Central memory CD8-positive, alpha-beta T cell (primary cell): Measurements from ENCODE around the gene CNGA4.
"Not testable (repeated sequence)": the region's sequence is repeated elsewhere in the genome, so short reads cannot be mapped to it uniquely, and the experiment has no call there.

Experiments used
- ATAC-seq: fragments of 150-1000 bp; cut with Tn5 transposase; replicated peaks from 2 replicates; pipeline ENCODE4 v1.10.0; 2022; ENCODE audit warnings: mild to moderate bottlenecking, moderate FRiP score, moderate number of reproducible peaks; ENCODE audit not compliant: poor library complexity, severe bottlenecking; ENCODE audit errors: extremely low read depth
- DNase-seq, 2 donors: peaks; one replicate each; pipeline ENCODE4 v3.0.0; 2021; ENCODE audit warnings: low spot score in 2 of 2
- H3K27ac Mint-ChIP-seq: one replicate; pipeline ENCODE4 v1.8.0; 2022; ENCODE audit warnings: low read depth, mild to moderate bottlenecking, moderate library complexity, mixed read lengths
- H3K27me3 Mint-ChIP-seq: one replicate; pipeline ENCODE4 v1.8.0; 2022; ENCODE audit warnings: mixed read lengths
- H3K36me3 Mint-ChIP-seq: one replicate; pipeline ENCODE4 v1.8.0; 2022; ENCODE audit warnings: mild to moderate bottlenecking, moderate library complexity, mixed read lengths; ENCODE audit not compliant: insufficient read depth
- H3K4me1 Mint-ChIP-seq: one replicate; pipeline ENCODE4 v1.8.0; 2022; ENCODE audit warnings: mixed read lengths
- H3K4me3 Mint-ChIP-seq: one replicate; pipeline ENCODE4 v1.8.0; 2022; ENCODE audit warnings: mild to moderate bottlenecking, moderate library complexity, mixed read lengths
- H3K9me3 Mint-ChIP-seq: one replicate; pipeline ENCODE4 v1.8.0; 2022; ENCODE audit warnings: mixed read lengths

Gene CNGA4

GRCh38 chr11:6232899-6233298 is 6.0 kb upstream of the CNGA4 start:
- DNase-seq (no peak), ATAC-seq (no peak)
- H3K27me3 Mint-ChIP-seq, result no peaks in the 10 kb centered on the region
- peaks cover 9% of the 10 kb centered on the region for H3K36me3 Mint-ChIP-seq
- no peaks in the 10 kb centered on the region for H3K9me3 Mint-ChIP-seq
- H3K27ac Mint-ChIP-seq, result no peak overlapping the region
- peak overlapping the region; percentile 94 for H3K4me3 Mint-ChIP-seq
- H3K4me1 Mint-ChIP-seq, result peaks cover 69% of the 10 kb centered on the region

- DNase-seq (no peak), ATAC-seq (no peak)
- Mint-ChIP-seq H3K4me3 (peak overlapping the region; percentile 94), H3K27ac (peak overlapping the region; percentile 97), H3K27me3 (no peaks in the 10 kb centered on the region), H3K9me3 (no peaks in the 10 kb centered on the region), H3K36me3 (peaks cover 9% of the 10 kb centered on the region), H3K4me1 (peaks cover 58% of the 10 kb centered on the region)
Observed at GRCh38 chr11:6233984-6234386, 4.9 kb upstream of the CNGA4 start.

- no peaks in the 10 kb centered on the region for H3K27me3 Mint-ChIP-seq
- peak within 1 kb of the TSS; percentile 97 for H3K27ac Mint-ChIP-seq
- peak; percentile 97 to 99 for DNase-seq
- H3K4me3 Mint-ChIP-seq, result peak within 1 kb of the TSS; percentile 94
- H3K4me1 Mint-ChIP-seq, result peaks cover 53% of the 10 kb centered on the region
- H3K9me3 Mint-ChIP-seq, result no peaks in the 10 kb centered on the region
- H3K36me3 Mint-ChIP-seq, result peaks cover 9% of the 10 kb centered on the region
- peak; percentile 89 for ATAC-seq
Observed at GRCh38 chr11:6234387-6235107, 4.3 kb upstream of the CNGA4 start, which contains the start of gene FHIP1B. Gene FHIP1B (minus strand): TSS chr11:6234636. CDS start chr11:6224516, 10,120 bp downstream.

- Mint-ChIP-seq H3K9me3 (no peaks in the 10 kb centered on the region), H3K36me3 (peaks cover 9% of the 10 kb centered on the region), H3K27ac (no peak overlapping the region), H3K4me3 (no peak overlapping the region), H3K4me1 (peaks cover 29% of the 10 kb centered on the region), H3K27me3 (peaks cover 10% of the 10 kb centered on the region)
- ATAC-seq (no peak), DNase-seq (no peak)
Observed at GRCh38 chr11:6237266-6237665, 1.6 kb upstream of the CNGA4 start.

GRCh38 chr11:6237761-6238302 is 1.1 kb upstream of the CNGA4 start:
- H3K4me1 Mint-ChIP-seq, result peaks cover 27% of the 10 kb centered on the region
- H3K27me3 Mint-ChIP-seq, result peaks cover 13% of the 10 kb centered on the region
- no peaks in the 10 kb centered on the region for H3K9me3 Mint-ChIP-seq
- H3K27ac Mint-ChIP-seq, result no peak overlapping the region
- ATAC-seq (no peak), DNase-seq (no peak)
- no peak overlapping the region for H3K4me3 Mint-ChIP-seq
- peaks cover 9% of the 10 kb centered on the region for H3K36me3 Mint-ChIP-seq

GRCh38 chr11:6240139-6240538 is 1.2 kb downstream of the CNGA4 start:
- H3K36me3 Mint-ChIP-seq, result no peaks in the 10 kb centered on the region
- H3K4me1 Mint-ChIP-seq, result peaks cover 4% of the 10 kb centered on the region
- no peaks in the 10 kb centered on the region for H3K9me3 Mint-ChIP-seq
- H3K27ac Mint-ChIP-seq, result no peak overlapping the region
- DNase-seq, result no peak
- H3K4me3 Mint-ChIP-seq, result no peak overlapping the region
- peaks cover 31% of the 10 kb centered on the region for H3K27me3 Mint-ChIP-seq
- no peak for ATAC-seq

GRCh38 chr11:6240781-6241180 is 1.9 kb downstream of the CNGA4 start:
- ATAC-seq, result no peak
- Mint-ChIP-seq H3K27ac (no peak overlapping the region), H3K27me3 (peaks cover 34% of the 10 kb centered on the region)

GRCh38 chr11:6241316-6241715 is 2.4 kb downstream of the CNGA4 start:
- no peak for ATAC-seq
- Mint-ChIP-seq H3K27me3 (peaks cover 34% of the 10 kb centered on the region), H3K27ac (no peak overlapping the region)

More at GRCh38 chr11:6240781-6241180, 1.9 kb downstream of the CNGA4 start:
- H3K4me3 Mint-ChIP-seq, result no peak overlapping the region
- no peaks in the 10 kb centered on the region for H3K36me3 Mint-ChIP-seq
- H3K9me3 Mint-ChIP-seq, result no peaks in the 10 kb centered on the region
- DNase-seq, result no peak
- no peaks in the 10 kb centered on the region for H3K4me1 Mint-ChIP-seq

GRCh38 chr11:6245536-6245935 is 6.6 kb downstream of the CNGA4 start:
- no peak for DNase-seq

More at GRCh38 chr11:6241316-6241715, 2.4 kb downstream of the CNGA4 start:
- DNase-seq, result no peak
- Mint-ChIP-seq H3K36me3 (no peaks in the 10 kb centered on the region), H3K4me3 (no peak overlapping the region), H3K9me3 (no peaks in the 10 kb centered on the region), H3K4me1 (no peaks in the 10 kb centered on the region)

GRCh38 chr11:6248248-6248647 is 9.4 kb downstream of the CNGA4 start:
- ATAC-seq (no peak), DNase-seq (no peak)
- Mint-ChIP-seq H3K9me3 (no peaks in the 10 kb centered on the region), H3K4me1 (no peaks in the 10 kb centered on the region), H3K36me3 (no peaks in the 10 kb centered on the region), H3K4me3 (no peak overlapping the region), H3K27me3 (peaks cover 17% of the 10 kb centered on the region), H3K27ac (no peak overlapping the region)

More at GRCh38 chr11:6245536-6245935, 6.6 kb downstream of the CNGA4 start:
- Mint-ChIP-seq H3K27me3 (peaks cover 31% of the 10 kb centered on the region), H3K9me3 (no peaks in the 10 kb centered on the region), H3K4me1 (no peaks in the 10 kb centered on the region), H3K27ac (no peak overlapping the region), H3K36me3 (no peaks in the 10 kb centered on the region), H3K4me3 (no peak overlapping the region)
- ATAC-seq, result no peak

GRCh38 chr11:6248897-6249296 is 10.0 kb downstream of the CNGA4 start:
- ATAC-seq, H3K27ac Mint-ChIP-seq: not testable (repeated sequence)

GRCh38 chr11:6249770-6250555 is 11.1 kb downstream of the CNGA4 start:
- ATAC-seq (no peak), DNase-seq (no peak)
- Mint-ChIP-seq H3K27ac (no peak overlapping the region), H3K4me3 (no peak overlapping the region), H3K36me3 (no peaks in the 10 kb centered on the region), H3K4me1 (no peaks in the 10 kb centered on the region), H3K9me3 (no peaks in the 10 kb centered on the region), H3K27me3 (peaks cover 4% of the 10 kb centered on the region)

More at GRCh38 chr11:6248897-6249296, 10.0 kb downstream of the CNGA4 start:
- not testable (repeated sequence) for DNase-seq, H3K4me1 Mint-ChIP-seq, H3K9me3 Mint-ChIP-seq, H3K36me3 Mint-ChIP-seq, H3K4me3 Mint-ChIP-seq
- H3K27me3 Mint-ChIP-seq, result peaks cover 10% of the 10 kb centered on the region
